ENCODE measurements around the gene DAZL.

DAZL gene

DNA sequence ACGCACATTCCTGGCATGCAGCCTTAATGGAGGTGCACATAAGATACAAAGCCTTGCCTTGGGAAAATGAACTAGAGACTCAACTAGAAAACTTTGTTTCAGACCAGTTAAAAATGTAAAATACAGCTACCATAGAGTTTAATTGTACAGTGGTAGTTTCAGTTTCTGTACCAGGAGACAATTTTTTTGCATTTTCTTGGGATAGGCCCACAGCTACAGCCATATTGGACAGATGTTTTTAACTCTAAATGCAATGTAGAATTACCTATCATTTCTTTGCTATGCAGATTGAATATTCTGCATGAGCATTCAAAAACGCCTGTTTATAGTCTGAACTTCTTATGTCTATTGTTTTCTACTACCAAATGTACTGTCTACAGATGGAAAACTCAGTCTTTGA, 20.3 kb downstream of the DAZL start:
- TF ChIP-seq CTCF (IDR thresholded peaks at IDR 0.05; ENCODE audit: insufficient read depth, low read depth, low read length, missing control alignments) = no peak
- H3K4me3 ChIP-seq (ENCODE audit: low read depth, low read length) = no peak overlapping the region
- no peak for DNase-seq (ENCODE audit: low read depth)

- no peak for DNase-seq (ENCODE audit: low read depth)
- no peak for TF ChIP-seq CTCF (IDR thresholded peaks at IDR 0.05; ENCODE audit: insufficient read depth, low read depth, low read length, missing control alignments)
- no peak overlapping the region for H3K4me3 ChIP-seq (ENCODE audit: low read depth, low read length)
Measured at GRCh38 chr3:16583551-16583950, 21.7 kb downstream of the DAZL start.

DNA sequence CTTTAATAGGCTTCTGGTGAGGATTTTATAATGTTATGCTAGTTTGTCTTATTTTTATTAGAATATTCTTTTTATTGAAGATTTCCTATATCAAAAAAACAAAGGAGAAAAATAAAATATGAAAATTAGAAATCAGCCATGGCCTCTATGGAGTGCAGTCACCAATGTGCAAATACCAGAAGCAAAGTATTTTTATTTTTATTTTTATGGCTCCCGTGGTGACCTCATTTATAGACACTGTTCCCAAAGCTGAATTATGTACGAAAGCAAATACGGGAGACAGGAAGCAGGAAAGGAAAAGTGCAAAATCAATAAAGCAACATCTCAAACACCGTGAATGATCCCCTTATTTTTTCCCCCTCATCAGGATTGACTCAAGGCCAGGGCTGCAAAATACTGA, 35.1 kb downstream of the DAZL start:
- TF ChIP-seq CTCF (IDR thresholded peaks at IDR 0.05; ENCODE audit: insufficient read depth, low read depth, low read length, missing control alignments) = no peak
- DNase-seq (ENCODE audit: low read depth) = no peak
- H3K4me3 ChIP-seq (ENCODE audit: low read depth, low read length) = no peak overlapping the region

GRCh38 chr3:16568532-16568931, 36.7 kb downstream of the DAZL start:
- H3K4me3 ChIP-seq (ENCODE audit: low read depth, low read length) = no peak overlapping the region
- no peak for TF ChIP-seq CTCF (IDR thresholded peaks at IDR 0.05; ENCODE audit: insufficient read depth, low read depth, low read length, missing control alignments)
- DNase-seq (ENCODE audit: low read depth) = no peak

DNA sequence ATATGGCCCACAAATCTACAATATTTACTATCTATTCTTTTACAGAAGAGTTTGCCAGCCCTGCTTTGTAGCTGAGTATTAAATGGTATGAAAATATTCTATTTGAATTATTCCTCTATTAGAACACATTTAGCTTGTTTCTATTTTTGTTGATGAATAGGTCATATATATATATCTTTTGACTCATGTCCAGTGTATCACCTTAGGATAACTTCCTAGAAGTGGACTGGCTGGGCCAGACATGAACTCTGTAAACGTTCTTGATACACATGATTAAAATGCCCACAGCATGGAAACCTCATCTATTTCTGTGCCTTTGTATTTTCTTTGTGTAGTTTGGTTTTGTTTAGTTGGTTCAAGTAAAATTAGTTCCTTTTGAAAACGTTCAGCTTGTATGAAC, 37.1 kb downstream of the DAZL start:
- no peak for DNase-seq (ENCODE audit: low read depth)

GRCh38 chr3:16559653-16560365, 45.4 kb downstream of the DAZL start:
- DNase-seq (ENCODE audit: low read depth) = no peak
- TF ChIP-seq CTCF (IDR thresholded peaks at IDR 0.05; ENCODE audit: insufficient read depth, low read depth, low read length, missing control alignments) = no peak
- no peak overlapping the region for H3K4me3 ChIP-seq (ENCODE audit: low read depth, low read length)

More for the DNA sequence above, 37.1 kb downstream of the DAZL start:
- no peak for TF ChIP-seq CTCF (IDR thresholded peaks at IDR 0.05; ENCODE audit: insufficient read depth, low read depth, low read length, missing control alignments)
- no peak overlapping the region for H3K4me3 ChIP-seq (ENCODE audit: low read depth, low read length)

GRCh38 chr3:16554126-16554525, 51.1 kb downstream of the DAZL start:
- TF ChIP-seq CTCF (IDR thresholded peaks at IDR 0.05; ENCODE audit: insufficient read depth, low read depth, low read length, missing control alignments) = no peak
- no peak for DNase-seq (ENCODE audit: low read depth)
- H3K4me3 ChIP-seq (ENCODE audit: low read depth, low read length) = no peak overlapping the region

All from GM12865 (cell line).